ENCODE results near the gene VPS13D.

VPS13D gene

DNA sequence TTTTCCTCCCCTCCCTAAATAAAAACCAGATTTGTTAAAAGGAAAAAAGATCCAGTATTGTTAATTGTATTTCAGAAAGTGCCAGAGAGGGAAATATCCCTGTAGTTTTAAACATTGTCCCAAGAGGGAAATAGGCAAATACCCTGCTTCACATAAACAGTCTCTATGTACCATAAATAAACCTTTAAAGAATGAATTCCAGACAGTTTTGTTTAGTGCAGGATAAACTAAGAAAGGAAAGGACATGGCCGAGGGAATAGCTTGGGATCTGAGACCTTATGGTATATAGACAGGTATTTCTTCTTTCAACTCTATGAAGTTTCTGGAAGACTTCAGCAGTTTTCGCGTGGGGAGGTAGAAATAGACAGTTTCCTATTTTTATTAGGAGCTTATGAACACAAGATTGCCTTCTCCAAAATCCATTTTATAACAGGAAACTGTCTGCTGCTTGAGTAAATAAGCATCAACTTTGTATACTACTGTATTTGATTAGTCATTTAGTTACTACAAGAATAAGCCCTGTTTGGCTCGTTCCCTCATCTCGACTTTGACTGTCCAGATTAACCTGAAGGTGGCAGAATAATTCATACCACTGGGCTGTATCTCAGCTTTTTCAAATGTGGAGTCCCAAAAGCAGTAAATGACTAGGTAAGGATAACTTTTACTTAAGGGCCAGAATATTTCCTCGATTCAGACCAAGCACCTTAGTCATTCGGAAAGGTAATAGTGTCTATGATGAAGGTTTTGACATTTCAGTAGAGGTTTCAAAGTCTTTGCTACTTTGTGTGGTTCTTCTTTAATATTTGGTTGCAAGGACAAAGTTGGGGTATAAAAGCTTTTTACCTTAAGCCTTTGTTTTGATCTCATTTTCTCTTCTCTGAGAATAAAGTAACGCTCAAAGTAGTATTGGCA is 177.5 kb downstream of the VPS13D start:
- peak; percentile 58 for DNase-seq (ENCODE audit: low spot score)

GRCh38 chr1:12407962-12408454 is 178.2 kb downstream of the VPS13D start:
- DNase-seq (ENCODE audit: low spot score) = no peak

DNA sequence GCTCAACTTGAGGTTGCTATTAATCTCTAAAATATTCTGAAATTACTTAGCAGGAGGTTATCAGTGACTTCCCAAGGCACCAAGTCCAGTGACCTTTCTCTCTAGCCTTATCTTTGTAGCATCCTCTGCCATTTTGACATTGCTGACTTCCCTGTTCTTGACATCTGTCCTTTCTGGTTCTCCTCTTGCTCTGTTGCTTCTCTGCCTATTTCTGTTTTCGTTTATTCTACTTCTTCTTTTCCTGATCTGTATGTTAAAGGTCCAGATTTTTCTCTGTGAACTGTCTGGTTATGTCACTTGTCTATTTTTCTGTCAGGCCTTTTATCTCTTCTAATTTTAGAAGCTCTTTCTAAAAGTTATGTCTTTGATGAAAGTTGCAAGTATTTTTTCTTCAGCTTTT is 178.8 kb downstream of the VPS13D start:
- DNase-seq (ENCODE audit: low spot score) = no peak

- DNase-seq (ENCODE audit: low spot score) = no peak
These were observed 179.9 kb downstream of the VPS13D start for GRCh38 chr1:12409681-12410080.

- no peak for DNase-seq (ENCODE audit: low spot score)
These were observed 180.5 kb downstream of the VPS13D start for GRCh38 chr1:12410351-12410750.

GRCh38 chr1:12411098-12411497 is 181.3 kb downstream of the VPS13D start:
- DNase-seq (ENCODE audit: low spot score) = no peak

DNA sequence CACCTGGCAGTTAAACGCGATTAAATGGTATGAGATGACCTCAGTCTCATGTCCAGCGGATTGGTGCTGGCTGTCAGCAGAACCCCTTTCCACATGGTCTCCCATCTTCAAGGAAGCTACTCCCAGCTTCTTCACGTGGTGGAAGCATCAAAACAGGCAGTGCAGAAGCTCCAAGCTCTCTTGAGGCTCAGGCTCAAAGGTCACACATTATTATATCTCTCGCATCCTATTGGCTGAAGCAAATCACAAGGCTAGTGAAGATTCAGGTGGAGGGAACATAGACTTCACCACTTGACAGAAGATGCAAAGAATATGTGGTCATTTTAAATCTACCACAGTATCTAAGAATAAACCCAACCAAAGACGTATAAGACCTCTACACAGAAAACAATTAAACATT is 181.9 kb downstream of the VPS13D start:
- DNase-seq (ENCODE audit: low spot score) = no peak

- DNase-seq (ENCODE audit: low spot score) = no peak
These were observed 182.6 kb downstream of the VPS13D start for GRCh38 chr1:12412439-12412838.

DNA sequence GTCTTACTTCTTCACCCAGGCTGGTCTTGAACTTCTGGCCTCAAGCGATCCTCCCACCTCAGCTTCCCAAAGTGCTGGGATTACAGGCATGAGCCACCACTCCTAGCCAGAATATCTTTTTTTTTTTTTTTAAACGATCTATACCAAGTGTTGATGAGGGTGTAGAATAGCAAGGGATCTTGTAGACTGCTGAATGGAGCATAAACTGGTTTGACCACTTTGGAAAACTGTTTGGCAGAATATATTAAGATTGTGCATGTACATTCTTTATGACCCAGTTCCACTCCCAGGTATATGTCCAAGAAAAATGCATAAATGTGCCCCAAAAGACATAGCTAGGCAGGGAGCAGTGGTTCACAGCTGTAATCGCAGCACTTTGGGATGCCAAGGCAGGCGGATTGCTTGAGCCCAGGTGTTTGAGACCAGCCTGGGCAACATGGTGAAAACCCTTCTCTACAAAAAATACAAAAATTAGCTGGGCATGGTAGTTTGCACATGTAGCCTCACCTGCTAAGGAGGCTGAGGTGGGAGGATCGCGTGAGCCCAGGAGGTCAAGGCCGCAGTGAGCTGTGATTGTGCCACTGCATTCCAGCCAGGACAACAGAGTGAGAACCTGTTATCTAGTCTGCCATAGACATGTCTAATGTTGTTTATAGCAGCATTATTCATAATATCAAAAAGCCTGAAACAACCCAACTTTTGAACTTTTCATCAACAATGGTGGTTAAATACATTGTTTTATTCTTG is 184.0 kb downstream of the VPS13D start:
- DNase-seq (ENCODE audit: low spot score) = no peak

DNA sequence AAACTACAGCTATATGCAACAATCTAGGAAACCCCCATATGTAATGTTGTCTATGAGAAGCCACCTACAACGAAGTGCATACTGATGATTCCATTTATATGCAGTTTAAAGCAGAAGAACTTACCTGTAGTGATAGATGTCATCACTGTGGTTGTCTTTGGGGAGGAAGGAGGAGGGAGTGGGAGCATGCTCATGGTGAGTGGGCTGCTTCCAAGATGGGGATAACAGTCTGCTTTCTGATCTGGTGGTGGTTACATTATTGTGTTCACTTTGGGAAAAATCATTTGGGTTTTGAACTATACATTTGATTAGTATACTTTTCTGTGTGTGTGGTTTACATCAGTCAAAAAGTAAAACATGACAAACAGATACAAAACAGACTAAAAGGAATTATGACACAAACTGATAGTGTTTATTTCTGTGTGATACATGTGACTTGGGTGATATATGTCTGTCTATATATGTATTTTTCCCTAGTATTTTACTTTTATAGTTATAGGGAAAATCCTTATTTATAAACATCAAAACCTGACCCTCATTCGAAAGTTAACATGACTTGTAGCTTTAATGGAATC is 184.7 kb downstream of the VPS13D start:
- no peak for DNase-seq (ENCODE audit: low spot score)

DNA sequence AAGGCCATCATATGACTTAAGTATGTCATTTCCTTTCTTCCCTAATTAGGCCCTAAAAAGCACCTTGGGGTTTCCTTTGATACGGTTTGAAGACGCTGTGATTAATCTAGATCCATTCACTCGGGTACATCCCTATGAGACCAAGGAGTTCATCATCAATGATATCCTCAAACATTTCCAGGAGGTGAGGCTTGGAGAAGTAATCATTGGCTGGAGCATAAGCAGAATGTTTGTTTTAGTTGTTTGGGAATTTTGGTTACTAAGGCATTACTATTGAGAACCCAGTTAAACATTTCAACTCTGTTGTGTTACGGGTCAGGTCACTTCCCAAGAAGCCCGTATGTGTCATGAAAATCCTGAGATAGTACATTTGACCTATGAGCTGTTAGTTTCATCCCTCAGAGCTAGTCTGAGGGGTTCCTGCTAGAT is 185.2 kb downstream of the VPS13D start:
- DNase-seq (ENCODE audit: low spot score) = no peak

- no peak for DNase-seq (ENCODE audit: low spot score)
These were observed 186.3 kb downstream of the VPS13D start for GRCh38 chr1:12416101-12416500.

- no peak for DNase-seq (ENCODE audit: low spot score)
These were observed 186.9 kb downstream of the VPS13D start for GRCh38 chr1:12416744-12417143.

GRCh38 chr1:12417389-12417788 is 187.6 kb downstream of the VPS13D start:
- DNase-seq (ENCODE audit: low spot score) = no peak

GRCh38 chr1:12420171-12420570 is 190.3 kb downstream of the VPS13D start:
- DNase-seq (ENCODE audit: low spot score) = no peak

DNA sequence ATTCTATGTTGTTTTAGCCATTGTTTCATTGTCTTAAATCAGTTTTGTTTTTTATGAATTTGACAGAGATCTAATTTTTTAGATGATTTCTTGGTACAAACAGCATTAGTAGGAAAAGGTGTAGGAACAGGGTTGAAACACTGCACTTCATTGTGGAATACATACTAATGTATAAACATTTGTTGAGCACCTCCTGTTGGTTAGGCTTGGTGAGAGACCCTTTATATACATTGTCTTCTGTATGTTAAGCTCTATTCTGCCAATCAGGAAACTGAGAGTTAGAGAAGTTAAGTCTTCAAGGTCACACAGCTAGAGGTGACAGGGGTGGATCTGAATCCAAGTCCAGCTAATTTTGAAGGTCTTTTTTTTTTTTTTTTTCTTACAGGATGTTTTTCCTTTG is 192.7 kb downstream of the VPS13D start:
- no peak for DNase-seq (ENCODE audit: low spot score)

DNA sequence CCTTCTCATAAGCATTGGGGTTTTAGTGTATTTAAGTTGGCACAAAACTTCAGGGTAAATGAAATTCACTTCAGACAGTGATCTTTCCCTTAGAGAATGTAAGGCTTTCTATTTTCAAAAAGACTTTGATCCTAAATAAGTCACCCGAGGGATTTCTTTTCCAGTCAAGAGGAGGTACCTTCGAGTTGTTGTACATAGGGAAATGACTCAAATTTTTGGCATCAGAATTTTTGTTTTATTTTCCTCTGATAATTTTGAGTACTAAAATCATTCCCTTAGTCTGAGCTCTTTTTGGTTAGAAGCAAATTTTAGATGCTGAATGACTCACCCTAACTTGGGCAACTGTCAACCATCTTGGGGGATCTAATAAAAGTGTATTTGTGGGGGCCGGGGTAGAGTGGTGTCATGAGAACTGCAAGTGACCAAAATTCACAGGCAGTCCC is 194.3 kb downstream of the VPS13D start:
- no peak for DNase-seq (ENCODE audit: low spot score)

DNA sequence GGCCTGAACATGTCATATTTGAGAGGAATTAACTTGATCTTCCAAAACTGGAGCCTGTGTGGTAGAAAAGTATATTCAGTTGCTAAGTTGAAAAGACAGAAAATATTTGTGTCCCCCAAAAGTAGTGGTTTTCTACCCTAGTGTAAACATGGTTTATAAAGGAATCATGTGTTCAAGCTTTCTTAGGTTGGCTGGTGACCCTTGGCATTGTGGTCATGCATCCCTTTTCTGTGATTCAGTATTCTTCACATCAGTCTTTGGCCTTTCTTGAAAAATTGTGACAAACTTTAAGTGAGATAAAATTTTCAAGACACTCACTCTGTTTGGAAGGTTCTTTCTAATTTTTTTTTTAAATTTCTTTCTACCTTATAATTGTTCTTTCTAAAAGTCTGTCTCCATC is 195.0 kb downstream of the VPS13D start:
- no peak for DNase-seq (ENCODE audit: low spot score)

DNA sequence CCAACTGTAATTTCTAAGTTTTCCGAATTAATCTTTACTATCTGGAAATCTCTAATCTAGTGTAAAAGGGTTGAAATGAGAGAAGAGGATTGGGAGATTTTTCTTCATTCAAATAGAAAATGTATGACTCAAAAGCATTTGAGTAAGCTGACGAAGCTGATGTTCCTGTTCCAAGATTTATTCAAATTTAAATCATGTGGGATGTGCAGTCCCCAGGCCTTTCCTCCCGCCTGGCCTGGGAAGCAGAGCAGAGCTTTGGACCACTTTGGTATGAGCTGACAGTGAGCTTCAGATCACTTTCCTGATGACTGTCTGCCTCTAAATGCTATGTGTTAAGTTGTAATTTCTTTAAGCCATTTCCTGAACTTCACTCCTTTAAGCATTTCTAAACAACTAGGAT is 196.2 kb downstream of the VPS13D start:
- no peak for DNase-seq (ENCODE audit: low spot score)

- DNase-seq (ENCODE audit: low spot score) = no peak
These were observed 198.5 kb downstream of the VPS13D start for GRCh38 chr1:12428334-12428733.

DNA sequence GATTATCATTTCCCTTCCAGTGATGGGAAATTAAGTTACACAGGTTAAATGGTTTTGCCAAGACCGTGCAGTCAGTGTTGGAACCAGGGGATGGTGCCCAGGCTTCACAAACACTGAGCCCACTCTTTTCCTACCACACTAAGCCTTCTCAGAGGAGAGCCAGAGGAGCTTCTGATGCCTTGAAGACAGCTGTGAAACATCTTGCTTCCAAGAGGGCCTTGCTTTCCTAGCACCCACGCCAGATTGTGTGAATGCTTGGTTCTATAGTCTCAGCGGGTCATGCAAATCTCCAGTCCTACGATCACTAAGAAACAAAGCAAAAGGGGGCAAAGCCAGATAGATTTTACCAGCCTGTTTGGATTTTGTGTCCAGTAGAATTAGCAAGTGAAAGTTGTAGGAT is 200.7 kb downstream of the VPS13D start:
- DNase-seq (ENCODE audit: low spot score) = no peak

DNA sequence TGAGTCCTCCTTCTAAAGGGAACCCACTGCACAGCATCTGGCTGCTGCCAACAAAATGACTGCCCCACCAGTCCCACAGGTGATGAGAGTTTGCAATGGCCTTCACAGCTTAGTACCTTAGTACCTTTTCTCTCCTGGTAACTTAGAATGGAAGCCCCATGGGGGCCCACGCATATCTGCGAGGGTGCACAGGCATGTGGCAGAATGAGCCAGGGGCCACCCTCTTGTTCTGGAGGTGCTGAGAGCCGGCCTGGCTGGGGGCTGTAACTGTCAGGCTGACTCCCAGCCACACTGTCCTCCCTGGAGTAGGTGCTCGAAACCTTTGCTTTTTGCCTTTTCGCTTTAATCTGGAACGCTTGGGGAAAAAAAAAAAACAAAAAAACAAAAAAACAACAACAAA is 203.1 kb downstream of the VPS13D start:
- no peak for DNase-seq (ENCODE audit: low spot score)

All from COLO829 (cell line).